SK-N-MC (cell line): ENCODE measurements around the gene CYP3A4.

ENCODE experiments used
- EZH2 ChIP-seq: fragments of 200-600 bp; sonication (generic); IDR thresholded peaks from one replicate; pipeline ENCODE4 v1.6.1; 2017; ENCODE audit warnings: antibody characterized with exemption
- FOXP2 ChIP-seq: optimal IDR thresholded peaks from 2 replicates; pipeline ENCODE3; 2011; ENCODE audit warnings: mild to moderate bottlenecking, moderate library complexity; ENCODE audit not compliant: insufficient read depth; ENCODE audit errors: extremely low read length, control extremely low read depth

DNA sequence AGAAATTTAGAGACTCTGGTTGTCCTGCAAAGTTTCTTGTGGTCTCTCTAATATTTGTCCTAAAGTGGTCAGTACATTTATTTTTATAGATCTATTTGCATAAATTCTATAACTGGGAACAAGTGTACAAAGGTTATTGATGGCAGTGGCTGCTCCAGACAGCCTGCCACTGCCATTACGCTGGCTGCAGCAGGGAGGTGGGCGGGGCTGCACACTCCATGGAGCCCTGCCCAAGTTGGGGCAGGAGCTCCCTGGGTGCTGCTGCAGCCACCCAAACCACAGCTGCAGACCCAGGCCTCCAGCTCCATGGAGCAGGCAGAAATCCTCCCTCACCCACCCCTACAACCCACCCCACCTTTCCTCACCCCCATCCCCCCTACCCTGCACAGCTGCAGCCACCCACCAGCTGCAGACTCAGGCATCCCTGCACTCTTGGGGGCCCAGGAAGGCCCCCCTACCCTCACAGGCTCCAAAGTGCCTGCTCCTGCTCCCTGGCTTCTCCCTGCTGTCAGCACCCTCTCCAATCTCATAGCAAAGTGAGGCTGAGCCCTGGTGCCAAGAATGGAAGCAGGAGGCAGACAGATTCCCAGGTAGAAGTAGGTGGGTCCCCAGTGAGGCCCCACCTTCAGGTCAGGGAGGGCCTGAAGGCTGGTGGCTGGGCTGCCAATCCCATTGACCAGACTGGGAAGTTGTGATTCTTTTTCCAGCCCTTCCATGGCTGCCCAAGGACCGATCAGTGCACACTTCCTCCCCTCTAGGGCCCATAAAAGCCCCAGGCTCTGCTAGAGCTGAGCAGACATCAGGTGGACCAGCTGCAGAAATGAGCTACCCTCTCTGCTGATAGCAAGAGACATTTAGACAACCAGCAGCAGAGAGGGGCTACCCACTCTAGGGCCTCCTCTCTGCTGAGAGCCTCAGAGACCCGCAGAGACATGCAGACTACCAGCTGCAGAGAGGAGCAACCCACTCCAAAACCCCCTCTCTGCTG lies 39.0 kb upstream of the CYP3A4 start:
- TF ChIP-seq EZH2 (no peak), FOXP2 (no peak)
